SIG-M5 treated with dmso at 0.1 percent for 504 hours (cell line): ENCODE results near the gene RCHY1.
"Not testable (repeated sequence)": the region's sequence is repeated elsewhere in the genome, so short reads cannot be mapped to it uniquely, and the experiment has no call there.

Source experiments
- DNase-seq: peaks from one replicate; lab custom pipeline; 2025; ENCODE audit not compliant: unreplicated experiment; lab: John Stamatoyannopoulos, UW

RCHY1 gene

DNA sequence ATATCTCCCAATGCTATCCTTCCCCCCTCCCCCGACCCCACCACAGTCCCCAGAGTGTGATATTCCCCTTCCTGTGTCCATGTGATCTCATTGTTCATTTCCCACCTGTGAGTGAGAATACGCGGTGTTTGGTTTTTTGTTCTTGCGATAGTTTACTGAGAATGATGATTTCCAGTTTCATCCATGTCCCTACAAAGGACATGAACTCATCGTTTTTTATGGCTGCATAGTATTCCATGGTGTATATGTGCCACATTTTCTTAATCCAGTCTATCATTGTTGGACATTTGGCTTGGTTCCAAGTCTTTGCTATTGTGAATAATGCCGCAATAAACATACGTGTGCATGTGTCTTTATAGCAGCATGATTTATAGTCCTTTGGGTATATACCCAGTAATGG is 5.2 kb upstream of the RCHY1 start:
- DNase-seq, result not testable (repeated sequence)

DNA sequence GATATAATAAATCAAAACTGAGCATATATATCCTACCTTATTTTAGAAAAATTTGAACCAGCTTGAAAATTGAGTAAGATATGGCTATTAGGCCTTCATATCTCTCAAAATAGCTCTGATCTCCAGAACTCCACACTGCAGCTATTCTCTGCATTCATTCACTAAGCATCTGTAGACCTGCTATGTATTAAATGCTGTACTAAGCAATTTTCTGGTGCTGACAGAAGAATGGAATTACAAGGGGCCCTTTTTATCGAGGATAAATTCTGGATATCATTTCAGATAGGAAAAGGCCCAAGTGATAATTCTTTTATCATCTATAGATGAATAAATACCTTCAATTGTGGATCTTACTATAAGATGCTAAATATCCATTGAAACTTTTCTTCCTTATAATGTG is 1.9 kb upstream of the RCHY1 start:
- no peak for DNase-seq

DNA sequence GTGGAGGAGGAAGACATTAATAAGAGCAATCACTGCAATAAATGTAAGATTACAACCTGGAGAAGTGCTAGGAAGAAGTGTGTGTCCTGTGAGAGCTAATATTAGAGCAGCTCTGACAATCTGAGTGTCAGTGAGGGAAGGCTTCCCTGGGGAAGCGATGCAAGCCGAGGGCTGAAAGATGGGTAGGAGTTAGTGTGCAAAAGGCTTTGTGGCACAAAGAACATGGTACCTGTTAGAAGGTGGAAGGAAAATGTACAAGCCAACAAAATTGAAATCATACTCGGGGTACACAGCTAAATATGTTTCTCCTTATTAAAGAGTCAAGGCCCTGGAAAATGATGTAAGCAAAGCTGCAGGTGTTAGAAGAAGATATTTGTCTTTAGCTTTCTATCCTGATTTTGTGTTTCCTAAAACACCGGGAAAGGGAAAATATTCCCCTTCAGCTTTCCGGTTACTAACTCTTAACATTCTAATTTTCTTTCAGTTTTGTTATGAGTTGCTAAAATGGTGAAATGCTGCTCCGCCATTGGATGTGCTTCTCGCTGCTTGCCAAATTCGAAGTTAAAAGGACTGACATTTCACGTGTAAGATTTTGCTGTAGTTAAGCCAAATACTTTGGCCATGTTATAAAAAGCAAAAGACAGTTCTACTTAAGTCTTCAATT is 878 bp upstream of the RCHY1 start:
- peak; percentile 7 for DNase-seq

DNA sequence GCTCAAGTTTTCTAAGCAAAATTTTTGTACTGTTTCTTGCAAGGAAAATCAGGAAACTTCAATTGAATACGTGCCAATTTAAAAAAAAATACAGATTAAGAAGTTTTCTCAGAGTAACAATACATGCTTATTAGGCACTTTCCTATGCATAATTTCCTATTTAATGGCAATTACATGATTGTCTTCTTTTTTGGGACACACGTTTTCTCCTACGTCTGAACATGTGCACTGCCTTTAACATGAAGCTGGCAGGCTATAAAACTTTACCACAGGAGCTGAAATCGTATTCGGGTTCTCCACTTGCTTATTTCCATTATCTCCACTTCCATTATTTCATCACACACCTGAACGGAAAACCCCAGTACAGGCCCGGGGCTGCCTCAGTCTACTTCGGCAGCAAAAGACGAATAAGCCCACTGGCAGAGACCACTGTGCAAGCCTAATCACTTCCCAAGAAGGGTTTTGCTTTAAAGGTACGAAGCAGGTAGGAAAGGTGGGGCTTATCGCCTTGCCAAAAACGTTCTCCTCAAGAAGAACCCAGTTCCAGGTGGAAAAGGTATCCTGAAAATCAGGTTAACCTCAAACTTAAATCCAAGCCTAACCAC is 575 bp downstream of the RCHY1 start:
- no peak for DNase-seq

DNA sequence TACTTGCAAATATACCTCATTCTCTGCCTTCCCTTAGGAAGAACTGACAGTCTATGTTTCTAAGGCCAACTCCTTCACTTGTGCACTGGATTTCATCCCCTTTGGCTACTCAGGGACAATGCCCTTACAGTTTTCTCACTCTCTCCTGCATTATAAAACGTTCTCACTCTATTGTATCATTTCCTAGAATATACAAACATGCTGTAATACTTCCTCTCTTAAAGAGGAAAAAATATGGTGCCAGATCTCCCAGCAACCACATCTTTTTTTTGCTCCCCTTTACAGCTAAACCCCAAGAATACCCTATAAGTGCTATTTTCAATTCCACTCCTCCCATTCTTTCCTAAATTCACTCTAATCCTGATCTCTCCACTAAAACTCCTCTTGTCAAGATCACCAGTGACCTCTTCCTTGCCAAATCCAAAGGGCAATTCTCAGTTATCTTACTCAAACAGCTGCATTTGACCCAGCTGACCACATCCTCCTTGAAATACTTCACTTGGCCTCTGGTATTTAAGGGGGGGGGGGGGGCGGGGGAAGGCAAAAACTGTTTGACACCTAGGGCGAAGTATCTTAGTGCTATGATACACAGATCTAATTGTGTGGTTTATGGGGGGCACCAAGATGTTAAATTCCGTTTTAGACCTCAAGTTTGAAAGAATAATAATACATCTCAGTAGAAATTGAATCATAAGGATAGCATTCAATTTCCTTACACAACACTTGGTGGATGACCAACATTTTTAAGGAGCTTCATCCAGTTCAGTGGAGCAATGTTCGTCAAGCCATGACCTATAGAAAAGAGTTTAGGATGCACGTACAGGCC is 1.6 kb downstream of the RCHY1 start:
- DNase-seq, result peak; percentile 64

DNA sequence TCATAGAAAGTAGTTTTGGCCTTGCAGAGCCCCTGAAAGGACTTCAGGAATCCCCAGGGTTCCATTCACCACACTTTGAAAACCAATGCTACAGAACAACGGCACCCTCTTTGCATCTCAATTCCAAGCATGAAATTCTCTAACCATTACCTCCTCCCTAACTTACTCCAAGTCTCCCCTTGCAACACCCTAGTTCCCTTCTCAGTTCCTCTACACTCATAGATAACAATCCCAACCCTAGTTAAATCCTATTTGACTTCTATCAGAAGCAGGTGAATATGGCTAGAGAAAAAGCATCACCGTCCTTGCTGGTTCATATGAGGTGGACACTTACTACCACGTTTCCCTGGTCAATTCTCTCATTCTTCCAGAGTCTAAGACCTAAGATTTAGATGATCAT is 2.4 kb downstream of the RCHY1 start:
- peak; percentile 10 for DNase-seq

DNA sequence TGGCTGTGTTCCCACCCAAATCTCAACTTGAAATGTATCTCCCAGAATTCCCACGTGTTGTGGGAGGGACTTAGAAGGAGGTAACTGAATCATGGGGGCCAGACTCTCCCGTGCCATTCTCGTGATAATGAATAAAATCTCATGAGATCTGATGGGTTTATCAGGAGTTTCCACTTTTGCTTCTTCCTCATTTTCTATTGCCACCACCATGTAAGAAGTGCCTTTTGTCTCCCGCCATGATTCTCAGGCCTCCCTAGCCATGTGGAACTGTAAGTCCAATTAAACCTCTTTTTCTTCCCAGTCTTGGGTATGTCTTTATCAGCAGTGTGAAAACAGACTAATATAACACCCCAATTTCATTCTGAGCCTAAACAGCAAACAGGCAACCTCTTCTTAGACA is 4.6 kb downstream of the RCHY1 start:
- DNase-seq, result not testable (repeated sequence)

DNA sequence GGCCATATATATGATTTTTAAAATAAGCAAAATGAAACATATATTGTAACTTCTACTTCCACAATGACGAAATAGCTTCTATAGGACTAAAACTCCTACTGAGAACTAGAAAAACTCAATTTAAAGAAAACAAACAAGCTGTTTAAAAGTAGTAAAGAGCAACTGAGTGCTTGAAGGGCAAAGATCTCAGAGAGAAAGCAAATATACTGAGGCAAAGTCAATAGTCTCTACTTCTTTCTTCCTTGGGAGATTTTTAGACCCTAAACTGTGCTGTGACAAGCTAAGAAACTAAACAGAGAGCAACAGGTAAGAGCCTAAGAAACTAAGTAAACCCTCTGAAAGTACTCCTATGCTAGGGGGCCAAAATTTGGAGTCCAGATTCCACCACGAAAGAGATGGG is 8.6 kb downstream of the RCHY1 start:
- DNase-seq, result no peak

DNA sequence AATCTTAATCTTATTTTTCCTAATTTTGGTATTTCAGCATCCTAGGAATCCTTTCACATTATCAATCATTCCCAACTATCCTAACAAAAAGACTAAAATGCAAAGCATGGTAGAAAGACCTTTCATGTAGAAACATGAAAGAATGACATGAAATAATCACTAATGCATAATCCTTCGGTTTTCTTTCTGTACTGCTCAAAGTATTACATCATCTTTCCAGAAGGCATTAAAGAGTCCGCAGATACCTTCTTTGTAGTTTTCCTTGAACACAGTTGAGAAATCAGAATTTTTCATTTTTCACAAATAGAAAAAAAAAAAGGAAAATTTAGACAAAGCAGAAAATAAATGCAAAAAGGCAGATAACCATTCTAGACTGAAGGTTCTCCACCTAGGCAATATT is 11.5 kb downstream of the RCHY1 start:
- DNase-seq, result no peak

DNA sequence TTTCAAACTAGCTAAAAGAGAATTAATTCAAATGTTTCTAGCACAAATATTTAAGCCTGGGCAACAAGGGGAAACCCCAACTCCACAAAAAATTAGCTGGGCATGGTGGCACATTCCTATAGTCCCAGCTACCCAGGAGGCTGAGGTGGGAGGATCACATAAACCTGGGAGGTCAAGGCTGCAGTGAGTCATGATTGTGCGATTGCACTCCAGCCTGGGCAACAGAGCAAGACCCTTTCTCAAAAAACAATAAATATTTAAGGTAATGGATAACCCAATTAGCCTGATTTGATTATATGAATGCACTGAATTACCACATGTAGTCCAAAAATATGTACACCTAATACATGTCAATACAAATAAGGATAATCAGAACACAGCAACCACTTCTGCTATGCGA is 14.3 kb downstream of the RCHY1 start:
- DNase-seq, result no peak

DNA sequence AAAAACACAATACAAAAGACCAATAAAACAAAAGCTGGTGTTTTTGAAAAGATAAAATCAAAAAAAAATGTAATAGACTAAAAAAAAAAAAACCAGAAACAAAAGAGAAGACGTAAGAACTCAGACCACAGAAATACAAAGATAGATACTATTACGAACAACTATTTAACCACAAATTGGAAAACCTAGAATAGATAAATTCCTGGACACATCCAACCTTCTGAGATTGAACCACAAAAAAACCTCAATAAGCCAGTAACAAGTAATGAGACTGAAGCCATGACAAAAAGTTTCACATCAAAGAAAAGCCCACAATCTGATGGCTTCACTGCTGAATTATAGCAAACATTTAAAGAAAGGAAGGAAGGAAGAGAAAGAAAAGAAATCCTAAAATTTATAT is 16.2 kb downstream of the RCHY1 start:
- DNase-seq, result no peak

DNA sequence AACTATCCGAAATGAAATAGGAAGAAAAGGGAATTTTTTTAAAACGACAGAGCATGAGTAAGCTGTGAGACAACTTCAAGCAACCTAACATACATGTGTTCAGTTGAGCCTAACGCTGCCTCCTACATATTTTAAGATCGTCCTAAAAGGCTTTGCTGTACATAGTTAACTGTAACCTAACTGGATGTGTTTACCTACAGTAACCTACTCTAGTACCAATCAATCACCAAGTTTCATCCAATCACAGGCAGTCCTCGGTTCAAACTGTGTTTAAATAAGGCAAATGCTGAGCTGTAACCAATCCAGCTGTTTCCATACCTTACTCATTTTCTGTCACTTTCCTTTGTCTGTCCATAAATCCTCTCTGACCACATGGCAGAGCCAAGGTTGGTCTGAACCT is 17.1 kb downstream of the RCHY1 start:
- no peak for DNase-seq

DNA sequence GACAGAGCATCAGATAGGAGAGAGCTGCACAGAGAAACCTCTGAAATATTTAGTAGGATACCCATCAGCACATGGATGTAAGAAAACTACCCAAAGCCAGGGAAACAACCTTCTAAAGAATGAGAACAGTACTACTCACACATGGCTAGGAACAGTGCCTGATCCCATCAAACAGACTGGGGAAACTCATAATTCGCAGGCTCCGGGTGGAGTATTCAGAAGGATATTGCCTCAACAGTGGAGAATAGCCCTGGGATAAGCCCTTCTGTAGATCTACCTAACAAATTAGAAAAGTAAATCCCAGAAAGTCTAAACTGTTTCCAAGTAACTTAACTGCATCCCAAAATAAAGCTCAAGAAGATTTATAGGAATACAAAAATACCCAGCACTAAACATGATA is 17.8 kb downstream of the RCHY1 start:
- DNase-seq, result no peak

DNA sequence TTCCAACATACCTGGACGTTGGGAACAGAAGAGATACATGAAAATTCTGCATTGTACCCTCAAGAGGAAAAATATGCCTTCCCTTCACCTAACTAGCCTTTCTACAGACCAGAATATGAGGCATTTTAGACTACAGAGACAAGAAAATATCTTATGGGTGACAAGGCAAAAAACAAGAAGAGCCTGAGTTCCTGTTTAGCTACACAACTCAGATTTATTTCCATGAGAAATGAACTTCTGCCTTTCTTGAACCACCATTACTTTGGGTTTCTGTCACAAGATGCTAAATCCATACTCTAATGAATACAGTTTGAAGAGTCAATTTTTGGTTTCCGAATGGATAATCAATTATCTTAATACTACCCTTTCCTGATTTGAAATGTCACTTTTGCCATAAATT is 18.7 kb downstream of the RCHY1 start:
- DNase-seq, result peak; percentile 13

DNA sequence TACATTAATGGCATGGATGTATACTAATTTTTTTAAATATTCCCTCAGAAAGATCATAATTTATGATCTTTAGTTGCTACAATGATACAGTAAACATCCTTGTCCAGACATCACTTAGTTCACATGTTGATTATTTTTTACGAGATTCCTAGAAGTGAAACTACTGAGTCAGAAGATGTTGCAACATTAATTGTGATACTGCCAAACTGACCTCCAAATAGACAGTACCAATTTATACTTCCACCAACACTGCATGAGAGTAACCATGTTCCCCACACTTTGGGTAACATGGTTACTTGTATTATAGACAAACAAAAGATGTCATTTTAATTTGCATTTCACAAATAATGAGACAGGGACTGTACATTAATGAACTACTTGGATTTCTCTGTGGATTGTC is 19.6 kb downstream of the RCHY1 start:
- peak; percentile 37 for DNase-seq

DNA sequence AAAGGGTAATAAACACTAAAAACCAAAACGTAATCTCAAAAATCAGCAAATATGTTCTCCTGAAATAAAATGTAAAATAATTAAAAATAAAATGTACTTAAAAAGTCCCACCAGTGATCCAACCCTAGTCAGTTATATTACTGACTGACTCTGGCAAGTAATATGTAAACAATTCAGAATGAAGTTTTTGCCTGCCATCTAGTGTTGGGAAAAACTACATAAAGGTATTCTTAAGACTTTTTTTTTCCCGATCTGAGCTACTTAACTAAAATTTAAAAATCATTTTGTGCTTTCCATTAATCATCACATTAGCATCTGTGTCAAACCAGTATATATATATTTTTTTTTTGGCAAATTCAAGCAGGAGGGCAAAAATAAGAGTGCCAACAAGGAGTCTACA is 24.0 kb downstream of the RCHY1 start:
- no peak for DNase-seq

DNA sequence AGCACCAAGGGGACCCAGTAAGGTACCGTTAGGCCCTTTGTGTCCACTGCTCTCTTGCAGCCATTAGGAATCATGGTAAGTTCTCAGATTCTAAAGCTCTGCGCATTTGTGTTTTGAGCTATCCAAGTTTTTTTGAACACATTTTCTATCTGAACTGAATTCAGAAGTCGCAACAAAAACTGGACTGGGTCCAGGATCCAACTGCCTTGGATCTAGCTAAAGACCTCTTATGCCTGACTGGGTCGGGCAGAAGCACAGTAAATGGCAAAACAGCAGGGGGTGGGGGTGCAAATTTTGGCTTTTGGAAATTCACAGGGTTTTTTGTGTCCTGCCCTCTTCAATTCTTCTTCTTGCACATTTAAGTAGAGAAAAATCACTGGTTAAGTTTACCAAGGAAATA is 30.0 kb downstream of the RCHY1 start:
- DNase-seq, result no peak

DNA sequence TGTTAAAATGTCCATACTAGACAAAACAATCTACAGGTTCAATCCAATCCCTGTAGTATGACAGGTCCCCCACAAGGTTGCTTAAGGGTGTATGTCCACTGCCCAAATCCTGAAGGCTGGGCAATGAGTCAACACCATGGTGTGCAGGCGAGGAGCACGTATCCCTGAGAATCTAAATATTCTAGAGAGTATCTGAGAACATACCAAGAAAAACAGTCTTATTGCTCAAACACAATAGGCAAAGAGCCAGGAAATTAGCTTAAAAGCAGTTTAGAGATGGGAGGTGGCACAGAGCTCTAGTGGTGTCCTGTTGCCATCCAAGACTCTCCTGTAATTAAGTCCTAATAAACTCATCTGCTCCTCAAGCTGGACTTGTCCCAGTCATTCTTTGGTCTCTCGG is 37.0 kb downstream of the RCHY1 start:
- DNase-seq, result no peak

DNA sequence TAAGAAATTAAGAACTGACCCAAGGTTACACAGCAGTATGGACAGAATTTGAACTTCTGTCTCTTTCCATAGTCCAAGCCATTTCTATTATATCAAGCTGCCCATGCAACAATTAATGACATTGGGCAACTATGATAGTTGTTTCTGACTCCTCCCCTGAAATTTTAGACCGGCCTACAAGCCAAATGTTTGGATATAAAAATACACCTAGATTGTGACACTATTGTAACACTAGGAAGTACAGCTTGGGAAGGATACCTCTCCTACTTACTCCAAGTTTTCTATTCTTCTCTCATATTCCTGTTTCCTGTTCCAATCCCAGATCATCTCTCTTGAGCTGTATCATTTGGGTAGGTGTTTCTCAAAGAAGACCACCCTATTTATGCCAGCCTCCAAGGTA is 43.5 kb downstream of the RCHY1 start:
- DNase-seq, result no peak

DNA sequence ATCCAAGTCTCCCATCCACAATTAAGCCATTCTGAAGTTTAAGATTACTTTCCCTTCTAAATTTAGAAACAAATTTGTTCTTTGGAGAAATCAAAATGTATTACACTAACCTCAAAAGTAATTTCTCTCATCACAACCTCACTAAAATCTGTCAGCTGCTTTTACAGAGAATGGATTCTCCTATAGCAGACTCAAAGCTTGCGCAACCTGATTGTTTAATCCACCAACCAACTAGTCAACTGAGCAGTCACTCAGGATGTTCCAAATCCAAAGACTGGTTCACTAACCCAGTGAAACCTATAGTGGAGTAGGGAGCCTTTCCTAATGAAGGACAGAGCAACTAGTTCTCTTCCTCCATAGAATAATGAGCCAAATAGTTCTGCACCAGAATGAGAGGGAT is 44.3 kb downstream of the RCHY1 start:
- DNase-seq, result no peak

DNA sequence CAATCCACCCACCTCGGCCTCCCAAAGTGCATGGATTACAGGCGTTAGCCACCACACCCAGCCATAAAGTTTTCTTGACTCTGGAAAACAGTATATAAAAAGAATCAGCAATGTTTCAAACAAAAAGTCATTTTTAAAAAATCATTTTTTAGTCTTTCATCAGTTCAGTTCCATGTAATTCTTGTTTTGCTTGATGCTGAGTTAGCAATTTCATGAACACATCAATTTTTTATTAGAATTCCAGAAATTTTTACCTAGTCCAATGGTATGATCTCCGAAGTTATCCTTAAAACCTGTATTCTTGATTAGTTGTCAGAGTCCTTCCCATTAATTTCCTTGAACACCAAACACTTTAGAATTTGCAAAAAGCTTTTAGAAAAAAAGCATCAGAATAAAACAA is 56.8 kb downstream of the RCHY1 start:
- no peak for DNase-seq

DNA sequence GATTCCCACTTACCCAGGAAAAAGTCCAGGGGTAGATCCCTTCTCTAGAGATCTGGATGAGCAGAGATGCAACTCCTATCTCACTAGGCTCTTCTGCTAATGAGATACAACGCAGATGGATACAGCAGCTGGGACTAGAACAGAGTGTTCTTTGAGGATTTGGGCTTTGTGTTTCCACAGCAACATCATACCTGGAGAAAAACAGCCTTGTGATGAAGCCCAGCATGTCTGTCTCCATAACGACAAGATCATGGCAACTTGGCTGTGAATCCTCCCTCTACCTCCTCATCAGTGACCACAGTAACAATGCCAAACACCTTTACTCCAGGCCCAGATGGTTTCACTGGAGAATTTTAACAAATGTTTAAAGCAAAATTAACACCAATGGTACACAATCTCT is 80.1 kb downstream of the RCHY1 start:
- DNase-seq, result no peak
